Epidermal melanocyte (primary cell): ENCODE measurements around the gene TFAP2A.

Experiments
- DNase-seq: peaks from one replicate; pipeline ENCODE4 v3.0.0; 2011; ENCODE audit warnings: low spot score; ENCODE audit not compliant: insufficient read length

The TFAP2A gene

DNA sequence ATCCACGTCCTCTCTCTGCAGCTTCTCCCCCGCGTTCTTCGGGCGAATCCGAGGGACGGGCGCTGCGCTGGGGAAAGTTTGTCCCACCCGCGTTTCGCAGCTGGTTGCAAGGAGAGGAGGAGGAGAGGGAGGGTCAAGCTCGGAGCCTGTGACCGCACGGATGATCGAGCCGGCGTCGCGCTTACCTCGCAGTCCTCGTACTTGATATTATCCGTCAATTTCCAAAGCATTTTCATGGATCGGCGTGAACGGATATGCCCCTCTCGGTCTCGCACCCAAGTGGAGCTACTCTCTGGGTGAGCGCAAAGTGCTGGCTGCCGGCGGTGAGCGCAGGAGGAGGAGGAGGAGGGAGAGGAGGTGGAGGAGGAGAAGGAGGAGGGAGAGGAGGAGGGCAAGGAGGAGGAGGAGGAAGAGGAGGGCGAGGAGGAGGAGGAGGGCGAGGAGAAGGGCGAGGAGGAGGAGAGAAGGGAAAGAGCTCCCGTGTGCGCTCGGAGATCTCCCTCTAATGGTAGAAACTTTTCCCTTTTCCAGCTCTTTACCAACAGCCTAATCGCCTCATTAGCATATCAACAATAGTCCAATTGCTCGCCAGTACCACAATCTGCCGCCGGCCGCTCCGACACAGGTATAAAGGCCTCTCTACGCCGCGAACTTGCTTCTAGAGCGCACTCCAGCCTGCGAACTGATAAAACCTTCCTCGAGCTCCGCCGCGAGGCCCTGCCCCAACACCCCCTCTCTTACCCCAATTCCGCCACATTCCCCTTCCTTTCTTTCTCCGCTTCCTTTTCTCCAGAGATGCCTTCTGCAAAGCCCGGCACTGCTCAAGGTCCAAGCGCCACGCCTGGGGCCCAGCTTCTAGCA lies at the start of gene TFAP2A:
TFAP2A (minus strand) TSS at position 319 of the 861 bp plus-strand sequence; CDS start at position 236, 83 bp downstream.
- DNase-seq = peak; percentile 92

DNA sequence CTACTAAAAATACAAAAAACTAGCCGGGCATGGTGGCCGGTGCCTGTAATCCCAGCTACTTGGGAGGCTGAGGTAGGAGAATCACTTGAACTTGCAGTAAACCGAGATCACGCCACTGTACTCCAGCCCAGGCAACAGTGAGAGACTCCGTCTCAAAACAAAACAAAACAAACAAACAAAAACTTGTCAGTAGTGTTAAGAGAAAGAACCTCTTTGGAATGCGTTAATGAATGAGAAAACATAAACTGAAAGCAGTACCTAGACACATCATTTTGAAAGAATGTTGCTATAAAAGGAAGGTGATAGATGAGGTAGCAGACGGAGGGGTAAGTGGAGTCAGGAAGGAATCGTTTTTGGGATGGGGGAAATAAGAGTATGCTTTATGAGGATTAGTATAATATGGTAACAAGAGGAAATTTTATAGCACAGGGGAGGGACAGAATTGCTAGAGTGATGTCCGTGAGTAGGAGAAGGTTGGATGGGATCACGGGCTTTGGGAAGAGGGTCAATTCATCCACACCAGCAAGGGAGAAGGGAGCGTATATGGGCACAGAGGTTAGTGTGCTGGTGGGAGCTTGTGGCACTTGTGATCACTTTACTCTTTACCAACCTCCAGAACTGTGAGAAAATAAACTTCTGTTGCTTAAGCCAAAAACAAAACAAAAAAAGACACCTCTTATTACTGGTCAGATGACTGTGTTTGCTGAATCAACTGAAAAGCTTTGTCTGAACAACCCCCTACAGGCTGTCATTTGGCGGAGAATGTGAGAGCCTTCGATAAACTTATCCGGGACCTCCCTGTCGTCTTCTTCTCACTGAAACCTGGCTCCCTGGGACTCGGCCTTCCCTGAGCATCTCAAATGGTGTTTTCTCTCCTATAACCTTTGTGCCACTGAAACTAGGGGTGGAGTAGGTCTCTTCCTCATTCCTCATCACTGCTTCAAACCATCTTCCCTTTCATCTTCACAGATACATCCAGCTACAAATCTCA lies 48.9 kb upstream of the TFAP2A start:
- DNase-seq = no peak

DNA sequence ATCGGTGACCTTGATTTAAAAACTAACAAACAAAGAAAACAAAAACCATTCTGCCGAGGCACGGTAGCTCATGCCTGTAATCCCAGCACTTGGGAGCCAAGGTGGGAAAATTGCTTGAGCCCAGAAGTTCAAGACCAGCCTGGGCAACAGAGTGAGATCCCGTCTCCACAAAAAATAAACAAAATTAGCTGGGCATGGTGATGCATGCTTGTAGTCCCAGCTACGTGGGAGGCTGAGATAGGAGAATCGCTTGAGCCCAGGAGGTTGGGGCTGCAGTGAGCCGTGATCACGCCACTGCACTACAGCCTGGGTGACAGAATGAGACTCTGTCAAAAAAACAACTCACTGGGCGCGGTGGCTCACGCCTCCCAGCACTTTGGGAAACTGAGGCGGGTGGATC lies 48.2 kb upstream of the TFAP2A start:
- no peak for DNase-seq

DNA sequence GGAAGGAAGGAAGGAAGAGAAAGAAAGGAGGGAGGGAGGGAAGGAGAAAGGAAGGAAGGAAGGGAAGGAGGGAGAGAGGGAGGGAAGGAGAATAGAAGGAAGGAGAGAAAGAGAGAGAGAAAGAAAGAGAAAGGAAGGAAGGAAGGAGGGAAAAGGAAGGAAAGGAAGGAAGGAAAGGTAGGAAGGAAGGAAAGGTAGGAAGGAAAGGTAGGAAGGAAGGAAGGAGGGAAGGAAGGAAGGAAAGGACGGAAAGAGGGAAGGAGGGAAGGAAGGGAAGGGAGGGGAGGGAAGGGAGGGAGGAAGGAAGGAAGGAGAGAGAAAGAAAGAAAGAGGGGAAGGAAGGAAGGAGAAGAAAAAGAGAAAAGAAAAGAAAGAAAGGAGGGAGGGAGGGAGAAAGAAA lies 47.0 kb upstream of the TFAP2A start:
- DNase-seq = no peak

DNA sequence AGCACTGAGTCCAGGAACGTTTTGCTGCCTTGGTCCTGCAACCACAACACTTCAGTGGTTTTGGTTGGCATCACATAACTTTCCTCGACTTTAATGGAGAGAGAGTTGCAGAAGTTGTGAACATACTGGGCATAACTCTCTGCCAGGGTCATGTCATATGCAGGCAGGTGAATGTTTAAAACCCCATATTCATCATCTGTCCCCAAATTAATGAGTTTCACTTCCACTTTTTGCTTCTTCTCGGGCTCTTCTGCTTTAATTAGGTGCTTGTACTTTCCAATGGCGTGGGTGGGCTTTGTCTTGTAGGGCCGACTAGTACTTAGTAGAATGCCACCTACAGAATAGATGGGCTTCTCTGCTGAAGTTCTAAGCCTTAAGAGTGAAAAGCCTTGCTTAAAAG lies 45.2 kb upstream of the TFAP2A start:
- DNase-seq = no peak

DNA sequence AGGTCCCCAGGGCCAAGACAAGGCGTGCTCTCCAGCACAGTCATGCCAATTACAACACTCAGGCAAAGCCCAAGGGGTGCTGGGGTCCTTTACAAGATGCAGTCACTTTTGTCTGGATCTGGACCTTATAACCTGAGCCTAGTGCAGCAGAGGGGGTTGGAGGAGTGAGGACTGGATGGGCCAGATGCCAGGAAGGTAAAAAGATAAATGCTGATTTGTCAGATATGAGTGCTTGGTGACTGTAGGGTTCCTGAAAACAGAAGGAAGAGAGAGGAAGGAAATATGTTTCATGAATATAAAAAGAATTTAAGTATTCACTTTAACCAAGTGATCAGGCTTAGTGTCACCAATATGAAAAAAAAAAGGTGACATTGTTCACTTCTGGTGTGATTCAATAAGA lies 43.4 kb upstream of the TFAP2A start:
- DNase-seq = no peak

DNA sequence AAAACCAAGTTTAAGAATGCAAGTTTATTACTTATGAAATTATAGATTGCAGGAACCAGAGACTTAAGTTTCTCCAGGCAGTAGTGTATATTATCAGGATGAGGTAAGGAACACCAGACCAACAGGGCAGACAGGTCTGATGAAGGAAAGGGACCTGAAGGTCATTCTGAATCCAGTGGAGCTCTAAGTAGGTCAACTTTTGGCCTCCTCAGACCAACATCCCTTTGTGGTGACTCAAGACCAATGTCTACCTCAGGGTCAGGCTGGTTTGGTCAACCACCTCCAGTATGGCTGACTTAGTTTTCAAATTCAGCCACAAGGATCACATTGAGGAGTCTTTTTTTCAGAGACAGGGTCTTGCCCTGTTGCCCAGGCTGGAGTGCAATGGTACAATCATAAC lies 38.7 kb upstream of the TFAP2A start:
- DNase-seq = no peak

DNA sequence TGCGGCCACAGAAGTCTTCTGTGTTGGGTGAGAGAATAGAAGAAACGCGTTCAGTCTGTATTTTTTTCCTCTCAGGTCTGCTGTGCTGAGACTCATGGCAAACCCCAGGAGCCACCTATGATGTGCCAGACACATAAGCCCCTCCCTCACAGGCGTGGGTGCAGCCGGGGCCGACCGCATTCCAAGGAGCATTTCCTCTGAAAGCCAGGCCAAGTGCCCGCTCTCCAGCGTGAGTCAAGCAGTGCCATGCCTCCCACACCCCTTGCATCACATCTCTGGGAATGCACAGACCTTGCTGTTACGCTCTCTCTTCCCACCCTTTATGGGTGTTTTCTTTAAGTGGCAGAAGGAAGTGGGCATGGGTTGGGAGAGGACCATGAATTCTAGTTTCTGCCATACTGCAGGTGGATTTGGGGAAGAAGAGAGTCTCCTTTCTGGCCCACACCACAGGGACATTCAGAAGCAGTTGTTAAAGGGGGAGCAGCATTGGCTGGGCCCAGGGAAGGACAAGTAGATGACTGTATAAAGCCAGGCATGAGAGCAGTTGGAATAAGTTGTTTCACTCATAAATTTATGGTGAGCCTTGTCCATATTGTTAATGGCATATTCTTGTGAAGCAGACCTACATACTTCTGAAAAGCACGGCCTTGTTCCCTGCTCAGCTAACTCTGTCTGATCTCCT lies 37.1 kb upstream of the TFAP2A start:
- no peak for DNase-seq

DNA sequence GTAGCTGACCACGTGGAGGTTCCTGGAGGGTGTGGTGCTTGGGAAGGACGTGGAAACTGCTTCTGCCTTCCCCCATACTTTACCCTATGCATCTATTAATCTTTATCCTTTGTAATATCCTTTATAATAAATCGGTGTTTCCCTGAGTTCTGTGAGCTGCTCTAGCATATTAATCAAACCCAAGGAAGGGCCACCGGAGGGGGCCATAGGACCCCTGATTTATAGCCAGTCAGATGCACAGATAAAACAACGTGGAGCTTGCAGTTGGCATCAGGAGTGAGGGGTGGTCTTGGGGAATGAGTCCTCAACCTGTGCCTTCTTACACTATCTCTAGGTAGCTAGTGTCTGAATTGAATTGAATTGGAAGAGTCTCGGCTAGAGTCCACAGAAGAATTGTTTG lies 36.5 kb upstream of the TFAP2A start:
- DNase-seq = no peak

DNA sequence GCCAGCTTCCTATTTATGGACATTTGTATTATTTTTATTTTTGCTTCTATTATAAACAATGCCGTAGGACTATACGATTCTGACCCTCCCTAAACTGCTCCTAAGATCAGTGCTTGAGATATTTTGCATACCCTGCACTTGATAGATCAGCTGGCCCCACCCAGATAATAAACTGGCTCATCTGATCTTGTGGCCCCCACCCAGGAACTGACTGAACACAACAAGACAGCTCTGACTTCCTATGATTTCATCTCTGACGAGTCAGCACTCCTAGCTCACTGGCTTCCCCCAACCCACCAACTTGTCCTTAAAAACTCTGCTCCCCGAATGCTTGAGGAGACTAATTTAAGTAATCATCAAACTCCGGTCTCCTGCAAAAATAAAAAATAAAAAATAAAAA lies 34.9 kb upstream of the TFAP2A start:
- DNase-seq = no peak

DNA sequence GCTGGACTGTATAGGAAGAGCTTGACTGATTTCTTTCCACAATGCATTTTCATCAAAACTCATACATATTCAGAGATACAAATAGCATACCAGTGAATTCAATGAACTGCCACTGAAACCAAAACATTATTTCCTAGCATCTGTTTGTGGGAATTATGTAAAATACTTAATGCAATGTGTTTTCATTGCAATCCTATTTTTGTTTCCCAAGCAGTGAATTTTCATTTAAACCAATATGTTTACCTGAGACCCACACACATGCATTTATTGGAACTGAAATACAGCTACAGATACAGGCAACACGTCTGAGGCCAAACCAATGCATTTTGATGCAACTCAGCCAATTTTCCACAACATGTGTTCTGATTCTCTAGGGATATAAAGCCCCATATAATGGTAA lies 33.2 kb upstream of the TFAP2A start:
- no peak for DNase-seq

DNA sequence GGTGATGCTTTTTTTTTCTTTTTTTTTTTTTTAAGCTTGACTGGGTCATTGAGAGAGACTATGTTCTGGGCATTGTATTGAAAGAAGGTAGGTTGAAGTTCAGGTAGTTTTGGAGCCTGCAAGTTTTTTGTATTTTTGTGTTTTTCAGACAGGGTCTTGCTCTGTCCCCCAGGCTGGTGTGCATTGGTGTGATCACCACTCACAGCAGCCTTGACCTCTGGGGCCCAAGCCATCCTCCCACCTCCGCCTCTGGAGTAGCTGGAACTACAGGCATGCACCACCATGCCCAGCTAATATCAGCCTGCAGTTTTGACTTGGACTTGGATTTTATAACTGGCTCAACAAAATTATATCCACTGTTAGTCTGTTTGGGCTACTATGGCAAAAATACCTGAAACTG lies 31.7 kb upstream of the TFAP2A start:
- no peak for DNase-seq

DNA sequence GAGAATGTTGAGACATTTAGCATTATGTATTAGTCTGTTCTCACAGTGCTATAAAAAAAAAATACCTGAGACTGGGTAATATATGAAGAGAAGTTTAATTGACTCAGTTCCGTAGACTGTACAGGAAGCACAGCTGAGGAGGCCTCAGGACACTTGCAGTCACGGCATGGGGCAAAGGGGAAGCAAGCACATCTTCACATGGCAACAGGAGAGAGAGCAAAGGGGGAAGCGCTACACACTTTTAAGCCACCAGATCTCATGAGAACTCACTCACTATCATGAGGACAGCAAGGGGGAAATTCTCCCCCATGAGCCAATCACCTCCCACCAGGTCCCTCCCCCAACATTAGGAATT lies 26.8 kb upstream of the TFAP2A start:
- no peak for DNase-seq

DNA sequence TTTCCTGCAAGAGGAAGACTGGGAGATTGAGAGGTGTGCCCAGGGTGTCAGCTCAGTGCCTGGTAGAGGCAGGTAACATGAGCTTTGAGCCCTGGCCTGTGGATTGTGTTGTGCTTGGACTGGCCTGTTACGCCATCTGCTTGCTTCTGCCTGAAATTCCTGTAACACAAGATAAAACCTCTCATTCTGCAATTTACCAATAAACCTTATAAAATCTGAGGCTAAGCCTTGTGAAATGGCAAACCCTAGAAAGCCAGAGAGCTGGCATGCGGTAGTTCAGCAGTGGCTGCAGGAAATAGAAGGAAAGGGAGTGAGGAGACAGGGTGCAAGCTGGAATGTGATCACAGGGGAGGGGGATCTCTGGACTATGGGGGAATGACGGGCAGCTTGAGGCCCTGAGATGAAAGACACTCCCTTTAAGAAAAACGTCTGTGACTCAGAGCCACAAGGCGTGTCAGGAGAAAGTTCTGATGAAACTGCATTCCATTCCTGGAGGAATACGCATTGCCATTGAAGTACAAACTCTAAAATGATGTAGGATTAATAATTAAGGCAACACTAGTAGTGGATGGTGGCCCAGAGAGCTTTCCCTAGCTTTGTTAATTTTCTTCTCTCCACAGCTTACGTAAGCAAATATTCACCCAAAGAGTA lies 26.3 kb upstream of the TFAP2A start:
- DNase-seq = peak; percentile 72

DNA sequence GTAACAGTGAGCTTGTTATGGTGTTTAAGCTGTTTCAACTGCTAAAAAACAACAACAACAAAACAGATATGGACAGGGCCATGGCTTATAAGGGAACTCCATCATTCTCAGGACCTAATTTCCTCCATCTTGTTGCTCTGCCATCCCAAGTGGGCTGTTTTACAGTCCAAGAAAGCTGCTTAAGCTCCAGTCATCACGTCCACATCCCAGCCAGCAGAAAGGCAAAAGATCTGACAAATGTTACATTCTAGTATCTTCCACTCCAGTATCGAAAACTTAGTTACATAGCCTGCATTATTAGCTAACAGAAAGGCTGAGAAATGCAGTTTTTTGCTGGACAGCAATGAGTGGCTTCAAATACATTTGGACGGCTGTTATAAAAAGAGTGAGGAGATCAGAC lies 23.0 kb upstream of the TFAP2A start:
- DNase-seq = no peak

DNA sequence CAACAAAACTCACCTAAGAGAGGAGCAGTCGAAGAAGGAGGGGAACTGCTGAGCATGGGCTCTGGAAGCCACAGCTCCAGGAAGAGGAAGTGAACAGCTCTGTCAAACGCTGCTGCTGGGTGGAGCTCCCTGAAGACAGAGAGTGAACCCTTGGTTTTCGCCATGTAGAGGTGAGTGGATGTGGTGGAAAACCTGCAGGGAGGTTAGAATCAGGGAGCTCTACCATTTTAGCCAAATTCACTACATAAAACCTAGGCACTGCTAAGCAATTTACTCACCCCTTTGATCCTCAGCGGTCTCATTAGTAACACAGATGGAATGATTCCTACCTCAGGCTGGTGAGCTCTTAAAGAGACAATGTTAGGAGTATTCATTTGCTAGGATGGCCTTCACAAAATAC lies 19.4 kb upstream of the TFAP2A start:
- no peak for DNase-seq

DNA sequence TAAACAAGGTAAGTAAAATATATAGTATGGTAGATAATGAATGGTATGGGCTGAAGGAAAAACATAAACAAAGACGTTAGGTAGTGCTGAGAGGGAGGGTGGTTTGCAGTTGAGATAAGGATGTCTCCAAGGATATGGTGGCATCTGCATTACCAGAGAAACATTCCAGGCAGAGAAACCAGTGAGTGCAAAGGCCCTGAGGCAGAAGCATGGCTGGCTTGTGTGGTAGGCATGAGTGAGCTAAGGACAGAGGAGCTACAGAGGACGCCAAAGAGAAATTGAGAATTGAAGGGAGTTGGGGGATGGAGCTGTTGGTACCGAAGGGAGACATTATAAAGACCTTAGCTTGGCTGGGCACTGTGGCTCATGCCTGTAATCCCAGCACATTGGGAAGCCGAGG lies 18.4 kb upstream of the TFAP2A start:
- no peak for DNase-seq

DNA sequence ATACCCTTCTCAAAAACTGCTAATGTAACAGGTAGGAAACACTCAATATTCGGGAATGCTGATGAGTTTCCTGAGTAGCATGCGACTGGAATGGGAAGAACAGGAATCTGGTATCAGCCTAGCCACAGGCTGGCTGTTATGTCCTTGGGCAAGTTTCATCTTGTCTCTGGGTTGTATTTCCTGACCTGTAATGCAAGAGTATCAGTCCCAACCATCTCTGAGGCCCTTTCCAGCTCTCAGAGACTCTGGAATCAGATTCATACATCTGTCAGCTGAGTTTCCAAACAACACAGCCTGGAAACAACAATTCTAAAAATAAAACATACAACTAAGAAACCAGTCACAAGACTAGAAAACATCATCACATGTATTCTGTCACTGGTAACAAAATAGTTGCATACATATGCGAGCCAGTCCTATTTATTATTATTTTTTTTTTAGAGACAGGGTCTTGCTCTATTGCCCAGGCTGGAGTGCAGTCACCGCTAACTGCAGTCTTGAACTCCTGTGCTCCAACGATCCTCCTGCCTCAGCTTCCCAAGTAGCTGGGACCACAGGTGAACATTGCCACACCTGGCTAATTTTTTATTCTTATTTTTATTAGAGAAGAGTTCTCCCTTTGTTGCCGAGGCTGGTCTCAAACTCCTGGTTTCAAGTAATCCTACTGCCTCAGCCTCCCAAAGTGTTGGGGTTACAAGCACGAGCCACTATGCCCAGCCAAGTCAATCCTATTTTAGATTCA lies 16.7 kb upstream of the TFAP2A start:
- DNase-seq = no peak

DNA sequence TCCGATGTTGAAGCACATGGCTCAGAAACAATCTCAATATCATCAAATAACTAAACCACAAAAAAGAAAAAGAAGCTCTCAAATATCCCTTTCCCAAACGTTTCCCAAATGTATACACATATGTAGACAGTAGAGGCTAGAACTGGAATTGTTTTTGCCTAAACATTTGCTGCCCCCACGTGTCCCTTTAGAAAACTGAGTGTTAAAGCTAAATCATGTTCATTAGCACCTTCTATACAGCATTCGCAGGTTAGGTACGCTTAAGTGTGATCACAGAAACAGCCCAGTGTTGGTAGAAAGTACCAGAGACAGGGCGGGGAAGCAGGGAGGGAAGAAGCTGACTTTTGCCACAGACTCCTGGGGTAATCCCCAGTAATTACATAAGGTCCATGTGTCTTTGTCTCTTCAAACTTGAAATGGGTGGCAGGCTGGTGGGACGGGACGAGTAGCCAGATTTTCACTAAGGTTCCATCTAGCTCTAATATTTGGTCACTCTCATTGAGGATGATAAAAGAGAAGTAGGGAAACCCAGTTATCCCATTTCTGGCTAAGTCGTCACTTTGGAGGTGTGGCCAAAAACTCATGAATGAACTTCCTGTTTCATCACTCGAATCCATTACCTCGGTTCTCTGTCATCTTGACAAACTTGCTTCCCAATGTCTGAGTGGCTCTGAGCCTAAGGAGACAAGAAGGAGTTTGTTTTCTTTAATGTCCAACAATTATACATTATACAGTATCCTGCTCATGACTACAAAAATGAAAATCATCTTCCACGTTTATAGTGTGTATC lies 15.0 kb upstream of the TFAP2A start:
- no peak for DNase-seq

DNA sequence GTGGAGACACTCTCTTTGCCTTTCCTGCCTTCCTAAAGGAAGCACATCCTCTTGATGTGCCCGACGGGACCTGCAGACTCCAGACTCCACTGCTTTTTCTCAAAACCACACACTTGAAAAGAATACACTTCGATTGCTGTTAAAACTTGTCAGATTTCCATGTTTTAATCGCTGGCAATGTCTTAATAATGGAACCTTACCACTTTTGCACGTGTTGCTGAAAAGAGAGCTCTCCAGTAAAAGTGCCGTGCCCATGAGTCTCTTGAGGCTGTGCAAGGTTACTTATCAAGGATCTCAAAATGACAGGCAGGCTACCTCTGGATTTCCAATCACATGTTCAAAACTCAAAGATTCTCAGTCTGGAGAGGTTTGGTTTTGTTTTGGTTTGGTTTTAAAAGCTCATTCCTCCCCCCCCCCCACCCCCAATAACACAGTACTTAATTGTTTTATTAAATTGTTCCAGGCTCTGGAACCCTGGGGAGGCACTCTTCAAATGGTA lies 12.0 kb upstream of the TFAP2A start:
- DNase-seq = no peak
